ENCODE data around the gene ZBTB40. TPM values are rescaled to one million over a fixed set of nuclear protein-coding genes. Genes with fewer than 3 reads are reported as not detected.

Gene ZBTB40
- total RNA-seq, 1 experiment from 2014 or later: 20.4 TPM

DNA sequence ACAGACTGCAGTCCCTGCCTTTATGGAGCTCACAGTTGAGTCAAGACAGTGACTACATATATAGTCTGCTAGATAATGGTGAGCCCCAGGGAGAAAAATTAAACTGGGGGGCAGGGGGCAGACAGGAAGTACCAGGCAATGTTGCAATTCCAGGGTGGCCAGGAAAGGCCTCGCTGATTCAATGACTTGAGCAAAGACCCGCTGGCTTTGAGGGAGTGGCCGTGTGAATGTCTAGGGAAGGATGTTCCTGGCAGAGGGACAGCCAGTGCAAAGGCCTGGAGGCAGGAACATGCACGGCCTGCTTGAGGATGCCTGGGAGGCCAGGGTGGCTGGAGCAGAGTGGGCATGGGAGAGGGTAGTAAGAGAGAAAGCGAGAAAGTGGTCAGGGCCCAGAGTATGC, 88.7 kb downstream of the ZBTB40 start:
- POLR2A ChIA-PET: interaction anchor here (0.6 kb wide), 1 partner anchor 92 kb away, joined by 3 read pairs; no protein-coding TSS in a partner anchor
- Histone ChIP-seq H3K36me3 (ENCODE audit: control insufficient read depth, insufficient read depth, low read length) (no peaks in the 10 kb centered on the region), H3K4me1 (no peaks in the 10 kb centered on the region), H3K9me3 (no peaks in the 10 kb centered on the region), H3K27me3 (replicated peaks; ENCODE audit: control insufficient read depth, insufficient read depth, low read length) (no peaks in the 10 kb centered on the region), H3K4me3 (ENCODE audit: low read depth, low read length) (no peak overlapping the region)
- H3K9me3 Mint-ChIP-seq (ENCODE audit: unreplicated experiment): no peaks in the 10 kb centered on the region
- DNase-seq: no peak
- no peaks in the 10 kb centered on the region for H3K27me3 Mint-ChIP-seq (ENCODE audit: insufficient read depth, unreplicated experiment)
- H3K4me3 Mint-ChIP-seq (ENCODE audit: unreplicated experiment): no peak overlapping the region
- CTCF ChIA-PET: no interaction called here
- H3K27ac Mint-ChIP-seq (ENCODE audit: unreplicated experiment): no peak overlapping the region
- intact Hi-C loops (cut with micrococcal nuclease; ENCODE audit: unreplicated experiment): loop anchor here (5.0 kb wide), 1 partner anchor 102 kb away; the partner anchor contains the start of gene C1QC
- H3K36me3 Mint-ChIP-seq (ENCODE audit: insufficient read depth, unreplicated experiment): peaks cover 10% of the 10 kb centered on the region
- no TSS peak for BruUV-seq (replicated peaks)
- no peaks in the 10 kb centered on the region for H3K4me1 Mint-ChIP-seq (ENCODE audit: low read depth, unreplicated experiment)
- TF ChIP-seq, protein P1, sequence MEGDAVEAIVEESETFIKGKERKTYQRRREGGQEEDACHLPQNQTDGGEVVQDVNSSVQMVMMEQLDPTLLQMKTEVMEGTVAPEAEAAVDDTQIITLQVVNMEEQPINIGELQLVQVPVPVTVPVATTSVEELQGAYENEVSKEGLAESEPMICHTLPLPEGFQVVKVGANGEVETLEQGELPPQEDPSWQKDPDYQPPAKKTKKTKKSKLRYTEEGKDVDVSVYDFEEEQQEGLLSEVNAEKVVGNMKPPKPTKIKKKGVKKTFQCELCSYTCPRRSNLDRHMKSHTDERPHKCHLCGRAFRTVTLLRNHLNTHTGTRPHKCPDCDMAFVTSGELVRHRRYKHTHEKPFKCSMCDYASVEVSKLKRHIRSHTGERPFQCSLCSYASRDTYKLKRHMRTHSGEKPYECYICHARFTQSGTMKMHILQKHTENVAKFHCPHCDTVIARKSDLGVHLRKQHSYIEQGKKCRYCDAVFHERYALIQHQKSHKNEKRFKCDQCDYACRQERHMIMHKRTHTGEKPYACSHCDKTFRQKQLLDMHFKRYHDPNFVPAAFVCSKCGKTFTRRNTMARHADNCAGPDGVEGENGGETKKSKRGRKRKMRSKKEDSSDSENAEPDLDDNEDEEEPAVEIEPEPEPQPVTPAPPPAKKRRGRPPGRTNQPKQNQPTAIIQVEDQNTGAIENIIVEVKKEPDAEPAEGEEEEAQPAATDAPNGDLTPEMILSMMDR (IDR thresholded peaks at IDR 0.05; ENCODE audit: insufficient read depth in 1 of 2, low read depth in 1 of 2, low read length in 1 of 2, severe bottlenecking in 1 of 2, unreplicated experiment in 1 of 2): no peak

DNA sequence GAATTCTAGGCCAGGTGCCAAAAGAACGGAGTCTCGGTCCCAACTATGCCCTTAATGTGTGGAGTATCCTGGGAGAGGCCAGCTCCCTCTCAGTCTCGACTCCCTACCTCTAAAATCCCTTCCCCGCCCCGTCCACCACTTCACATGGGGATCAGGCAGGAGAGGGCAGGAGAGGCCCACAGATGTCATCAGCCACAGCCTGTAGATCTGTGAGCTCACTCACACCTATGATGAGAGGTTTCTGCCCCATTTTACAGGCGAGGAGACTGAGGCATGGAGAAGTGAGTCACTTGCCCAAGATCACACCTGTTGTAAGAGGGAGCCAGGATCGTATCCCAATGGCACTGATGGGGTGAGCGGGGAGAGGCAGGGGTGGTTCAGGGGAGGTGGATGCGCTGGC, 91.2 kb downstream of the ZBTB40 start:
- intact Hi-C loops (cut with micrococcal nuclease; ENCODE audit: unreplicated experiment): loop anchor here (5.0 kb wide), 1 partner anchor 99 kb away; the partner anchor contains the start of gene C1QC
- Histone ChIP-seq H3K4me3 (ENCODE audit: low read depth, low read length) (no peak overlapping the region), H3K27me3 (replicated peaks; ENCODE audit: control insufficient read depth, insufficient read depth, low read length) (no peaks in the 10 kb centered on the region), H3K4me1 (no peaks in the 10 kb centered on the region), H3K9me3 (no peaks in the 10 kb centered on the region), H3K36me3 (ENCODE audit: control insufficient read depth, insufficient read depth, low read length) (no peaks in the 10 kb centered on the region)
- POLR2A ChIA-PET: no interaction called here
- Mint-ChIP-seq H3K4me3 (ENCODE audit: unreplicated experiment) (no peak overlapping the region), H3K4me1 (ENCODE audit: low read depth, unreplicated experiment) (no peaks in the 10 kb centered on the region), H3K36me3 (ENCODE audit: insufficient read depth, unreplicated experiment) (peaks cover 5% of the 10 kb centered on the region), H3K9me3 (ENCODE audit: unreplicated experiment) (no peaks in the 10 kb centered on the region), H3K27ac (ENCODE audit: unreplicated experiment) (no peak overlapping the region), H3K27me3 (ENCODE audit: insufficient read depth, unreplicated experiment) (peaks cover 13% of the 10 kb centered on the region)
- TF ChIP-seq, protein P1 (IDR thresholded peaks at IDR 0.05; ENCODE audit: insufficient read depth in 1 of 2, low read depth in 1 of 2, low read length in 1 of 2, severe bottlenecking in 1 of 2, unreplicated experiment in 1 of 2): no peak
- no TSS peak for BruUV-seq (replicated peaks)
- CTCF ChIA-PET: interaction anchor here (1.0 kb wide), 1 partner anchor 99 kb away, joined by 6 read pairs; no protein-coding TSS in a partner anchor
- no peak for DNase-seq

DNA sequence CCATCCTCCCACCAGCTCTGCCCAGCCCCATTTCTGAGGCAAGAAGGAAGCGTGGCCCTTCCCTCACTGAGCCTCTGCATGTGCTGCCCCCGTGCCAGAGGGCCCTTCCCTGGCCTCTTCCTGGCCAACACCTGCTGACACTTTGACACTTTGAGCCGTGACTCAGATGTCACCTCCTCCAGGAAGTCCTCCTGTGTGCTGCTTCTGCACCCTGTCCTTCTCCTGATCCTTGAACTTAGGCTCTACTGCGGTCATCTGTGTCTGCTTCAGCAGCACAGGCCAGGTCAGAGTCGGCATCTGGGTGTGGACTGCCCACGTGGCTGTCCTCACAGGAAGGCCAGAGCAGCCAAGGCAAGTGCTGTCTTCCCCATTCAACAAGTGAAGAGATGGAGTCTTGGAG, 92.0 kb downstream of the ZBTB40 start:
- POLR2A ChIA-PET: interaction anchor here (0.5 kb wide), 1 partner anchor 97 kb away, joined by 5 read pairs; no protein-coding TSS in a partner anchor
- Mint-ChIP-seq H3K9me3 (ENCODE audit: unreplicated experiment) (no peaks in the 10 kb centered on the region), H3K27ac (ENCODE audit: unreplicated experiment) (no peak overlapping the region), H3K27me3 (ENCODE audit: insufficient read depth, unreplicated experiment) (peaks cover 17% of the 10 kb centered on the region), H3K4me3 (ENCODE audit: unreplicated experiment) (no peak overlapping the region), H3K4me1 (ENCODE audit: low read depth, unreplicated experiment) (no peaks in the 10 kb centered on the region), H3K36me3 (ENCODE audit: insufficient read depth, unreplicated experiment) (no peaks in the 10 kb centered on the region)
- no peak overlapping the region for H3K4me3 ChIP-seq (ENCODE audit: low read depth, low read length)
- no TSS peak for BruUV-seq (replicated peaks)
- no peaks in the 10 kb centered on the region for H3K4me1 ChIP-seq
- H3K27me3 ChIP-seq (replicated peaks; ENCODE audit: control insufficient read depth, insufficient read depth, low read length): no peaks in the 10 kb centered on the region
- TF ChIP-seq, protein P1 (IDR thresholded peaks at IDR 0.05; ENCODE audit: insufficient read depth in 1 of 2, low read depth in 1 of 2, low read length in 1 of 2, severe bottlenecking in 1 of 2, unreplicated experiment in 1 of 2): no peak
- no peaks in the 10 kb centered on the region for H3K9me3 ChIP-seq
- DNase-seq: no peak
- intact Hi-C loops (cut with micrococcal nuclease; ENCODE audit: unreplicated experiment): loop anchor here (5.0 kb wide), 1 partner anchor 99 kb away; the partner anchor contains the start of gene C1QC
- CTCF ChIA-PET: no interaction called here
- no peaks in the 10 kb centered on the region for H3K36me3 ChIP-seq (ENCODE audit: control insufficient read depth, insufficient read depth, low read length)
